Effector CD8-positive, alpha-beta T cell (primary cell): ENCODE measurements around the gene IFFO2.
A peak's percentile ranks its signal among the peaks of the same experiment; 100 is the strongest.

Experiments
- DNase-seq: peaks from one replicate; lab custom pipeline; 2025; lab: John Stamatoyannopoulos, UW

IFFO2 gene

GRCh38 chr1:18972531-18972930, 16.1 kb upstream of the IFFO2 start:
- DNase-seq: no peak

DNA sequence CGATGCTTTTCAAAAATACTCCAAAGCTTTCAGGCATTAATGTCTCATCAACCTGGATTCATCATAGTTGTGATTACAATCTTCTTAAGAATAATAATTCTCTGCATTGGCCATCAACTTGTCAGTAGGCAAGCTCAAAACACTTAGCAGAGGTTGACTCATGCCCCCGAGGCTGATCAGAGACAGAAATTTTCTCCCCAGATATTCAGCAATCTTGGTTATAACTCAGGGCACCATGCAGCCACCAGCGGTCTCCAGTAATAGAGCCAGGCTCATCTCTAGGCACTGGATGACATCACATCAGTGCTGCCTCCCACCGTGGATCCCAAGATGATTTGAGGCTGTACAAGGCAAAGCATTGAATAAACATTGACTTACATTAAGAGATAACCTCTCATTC, 14.3 kb upstream of the IFFO2 start:
- DNase-seq: no peak

GRCh38 chr1:18970358-18970757, 13.9 kb upstream of the IFFO2 start:
- no peak for DNase-seq

GRCh38 chr1:18967066-18967690, 10.7 kb upstream of the IFFO2 start:
- DNase-seq: no peak

- DNase-seq: no peak
Measured at GRCh38 chr1:18965206-18966173, 9.0 kb upstream of the IFFO2 start.

DNA sequence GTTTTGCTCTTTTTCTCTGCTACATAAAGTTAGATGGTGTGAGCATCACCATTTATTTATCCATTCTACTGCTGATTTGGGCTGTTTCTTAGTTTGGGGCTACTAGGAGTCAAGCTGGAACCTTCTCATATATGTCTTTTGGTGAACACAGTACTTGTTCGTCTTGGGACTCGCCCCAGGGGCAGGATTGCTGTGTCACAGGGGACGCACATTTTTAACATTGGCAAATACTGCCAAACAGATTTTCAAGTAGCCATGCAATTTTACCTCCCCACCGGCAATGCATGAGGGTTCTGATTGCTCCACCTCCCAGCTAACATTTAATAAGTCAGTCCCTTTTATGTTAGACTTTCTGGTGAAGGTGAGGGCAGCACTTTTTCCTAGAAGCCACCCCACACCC, 7.5 kb upstream of the IFFO2 start:
- DNase-seq: no peak

DNA sequence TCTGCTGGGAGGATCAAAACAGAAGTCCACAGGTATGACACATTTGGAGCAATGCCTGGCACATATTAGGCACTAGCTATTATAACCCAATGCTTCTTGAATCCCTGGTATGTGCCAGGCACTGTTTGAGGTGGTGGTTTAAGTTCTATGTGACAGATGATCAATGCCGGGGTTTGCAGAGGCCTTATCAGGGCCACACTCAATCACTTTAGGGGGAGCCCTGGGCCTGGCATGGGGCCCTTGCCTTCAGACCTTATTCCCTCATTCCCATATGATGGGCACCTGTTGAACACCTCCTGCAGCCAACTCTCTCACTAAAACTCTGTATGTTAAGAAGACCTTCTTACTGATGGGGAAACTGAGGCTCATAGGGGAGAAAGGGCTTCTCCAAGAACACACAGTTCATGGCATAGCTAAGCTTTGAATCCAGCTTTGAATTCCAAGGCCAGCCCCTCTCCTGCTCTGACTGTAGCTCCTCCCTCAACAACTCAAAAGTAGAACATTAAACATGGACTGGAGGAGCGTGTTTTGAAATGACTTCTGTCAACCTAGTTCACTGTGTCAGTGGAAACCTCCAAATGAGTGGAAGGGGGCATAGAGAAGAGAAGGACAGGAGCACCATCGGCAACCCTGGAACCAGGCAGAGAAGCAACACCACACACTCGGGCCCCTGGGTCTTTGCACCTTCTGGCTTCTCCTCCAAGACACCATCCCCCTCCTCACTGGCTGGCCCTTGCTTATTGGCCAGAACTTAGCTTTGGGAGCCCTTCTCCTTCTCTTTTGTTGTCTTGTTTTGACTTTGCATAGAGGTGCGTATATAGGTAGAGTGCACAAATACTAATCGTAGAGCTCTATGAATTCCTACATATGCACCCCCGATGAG, 6.6 kb upstream of the IFFO2 start:
- DNase-seq: no peak

DNA sequence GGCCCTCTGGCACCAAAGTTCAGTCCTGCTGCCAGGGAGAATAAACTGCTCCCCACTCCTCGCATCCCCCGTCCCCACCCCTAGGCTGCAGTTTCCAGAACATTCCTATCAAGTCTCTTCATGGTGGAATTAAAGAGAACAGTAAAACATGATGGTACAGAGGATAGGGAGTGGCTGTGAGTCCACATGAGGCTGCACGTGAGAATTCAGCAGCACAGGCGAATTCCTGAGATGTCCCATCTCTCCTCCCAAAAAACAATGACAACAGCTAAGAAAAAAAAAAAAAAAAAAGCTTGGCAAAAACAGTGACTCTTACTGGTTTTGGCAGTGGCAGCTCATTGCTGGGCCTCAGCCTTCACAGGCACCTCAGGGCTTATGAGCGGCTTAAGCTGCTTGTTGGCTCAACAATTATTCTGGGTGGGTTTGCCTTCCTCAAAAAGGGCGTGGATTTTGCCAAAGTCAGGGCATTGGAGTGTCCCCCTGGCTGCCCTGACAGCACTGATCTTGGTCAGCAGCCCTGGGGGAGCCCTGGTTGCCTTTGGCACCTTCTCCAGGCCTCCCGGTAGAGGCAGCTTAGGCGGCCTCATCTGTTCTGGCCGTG, 5.7 kb upstream of the IFFO2 start:
- DNase-seq: no peak

GRCh38 chr1:18960821-18961220, 4.3 kb upstream of the IFFO2 start:
- DNase-seq: no peak

GRCh38 chr1:18960409-18960808, 3.9 kb upstream of the IFFO2 start:
- no peak for DNase-seq

DNA sequence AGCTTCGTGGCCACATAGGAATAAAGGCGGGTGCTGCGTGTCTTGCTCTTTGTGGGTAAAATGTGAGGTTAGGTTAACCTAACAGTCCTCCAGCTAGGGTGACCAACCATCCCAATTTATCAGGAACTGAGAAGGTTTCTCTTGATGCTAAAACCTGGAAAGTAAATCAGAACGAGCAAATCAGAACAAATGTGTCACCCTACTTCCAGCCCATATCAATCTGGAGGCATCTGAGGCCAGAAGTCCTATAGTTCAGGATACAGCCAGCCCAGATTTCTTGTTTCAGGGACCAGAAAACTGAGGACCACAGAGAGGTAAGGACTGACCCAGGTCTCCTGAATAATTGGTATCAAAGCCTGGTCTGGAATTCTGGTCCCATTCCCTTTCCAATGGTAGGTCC, 3.1 kb upstream of the IFFO2 start:
- no peak for DNase-seq

DNA sequence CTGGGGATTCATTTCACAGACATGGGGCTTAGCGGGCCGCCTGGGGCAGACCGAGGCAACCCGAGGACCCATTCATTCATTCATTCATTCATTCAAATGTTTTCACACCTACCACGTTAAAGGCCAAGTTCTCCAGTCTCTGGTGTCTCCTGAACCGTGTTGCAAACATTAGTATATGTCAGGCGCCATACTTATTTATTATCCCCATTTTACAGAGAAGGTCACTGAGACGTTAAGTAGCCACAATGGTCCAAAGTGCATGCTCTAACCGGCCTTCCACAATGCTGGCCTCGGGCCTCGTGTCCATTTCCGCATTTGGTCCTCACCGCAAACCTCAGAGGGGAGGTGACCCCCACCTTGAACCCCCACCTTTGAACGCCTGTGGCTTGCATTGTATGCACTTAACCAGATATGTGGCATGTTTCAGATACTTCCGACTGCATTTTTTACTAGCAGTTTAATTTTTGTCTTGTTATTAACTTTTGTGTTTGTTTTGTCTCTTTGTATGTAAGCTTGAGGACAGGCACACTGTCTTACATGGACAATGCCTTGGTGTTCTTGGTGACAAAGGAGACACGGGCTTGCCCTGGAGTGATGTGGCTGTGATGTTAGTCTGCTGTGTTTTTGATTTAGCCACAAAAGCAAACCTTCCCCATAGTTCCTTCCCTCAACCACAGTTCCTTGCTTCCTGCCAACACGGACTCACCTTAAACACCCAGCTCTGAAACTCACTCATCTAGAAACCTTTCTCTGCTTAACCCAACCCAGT, 1.2 kb upstream of the IFFO2 start:
- DNase-seq: no peak

- no peak for DNase-seq
Measured at GRCh38 chr1:18957136-18957521, 653 bp upstream of the IFFO2 start.

GRCh38 chr1:18955441-18956192, 859 bp downstream of the IFFO2 start:
- peak; percentile 25 for DNase-seq

- no peak for DNase-seq
Measured at GRCh38 chr1:18955131-18955440, 1.4 kb downstream of the IFFO2 start.

DNA sequence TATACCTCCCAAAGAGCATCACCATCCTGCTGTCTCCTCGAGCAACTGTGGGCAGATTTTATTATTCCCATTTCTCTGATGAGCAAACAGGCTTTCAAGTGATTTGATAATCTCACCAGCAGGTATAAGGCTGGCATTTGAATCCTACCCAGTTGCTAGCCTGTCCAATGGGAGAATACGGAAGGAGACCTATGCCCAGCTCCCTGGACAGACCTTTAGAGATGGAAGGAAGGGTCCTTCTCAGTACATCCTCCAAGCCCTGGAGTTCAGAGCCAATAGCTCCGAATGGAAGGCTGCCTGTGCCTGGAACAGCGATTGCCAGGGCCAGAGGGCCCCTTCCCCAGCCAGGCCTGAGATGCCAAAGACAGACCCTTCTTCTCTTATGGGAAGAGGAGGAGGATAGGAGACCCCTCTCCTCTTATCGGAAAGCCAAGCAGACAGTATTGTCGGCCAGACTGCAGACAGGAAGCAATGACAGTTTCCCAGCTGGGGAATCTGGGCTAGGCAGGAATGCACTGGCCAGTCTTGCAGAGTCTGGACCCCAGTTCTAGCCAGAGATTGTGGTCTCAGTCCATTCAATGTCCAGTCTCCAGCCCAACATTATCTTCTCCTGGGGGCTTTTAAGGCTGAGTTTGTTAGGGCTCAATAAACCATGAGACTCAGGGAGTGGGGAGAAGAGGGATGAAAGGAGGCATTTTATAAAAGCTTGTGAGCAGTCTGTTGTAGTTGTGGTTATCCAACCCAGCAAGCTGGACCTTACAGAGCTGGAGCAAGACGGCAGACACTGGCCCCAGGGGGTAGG, 2.0 kb downstream of the IFFO2 start:
- no peak for DNase-seq

DNA sequence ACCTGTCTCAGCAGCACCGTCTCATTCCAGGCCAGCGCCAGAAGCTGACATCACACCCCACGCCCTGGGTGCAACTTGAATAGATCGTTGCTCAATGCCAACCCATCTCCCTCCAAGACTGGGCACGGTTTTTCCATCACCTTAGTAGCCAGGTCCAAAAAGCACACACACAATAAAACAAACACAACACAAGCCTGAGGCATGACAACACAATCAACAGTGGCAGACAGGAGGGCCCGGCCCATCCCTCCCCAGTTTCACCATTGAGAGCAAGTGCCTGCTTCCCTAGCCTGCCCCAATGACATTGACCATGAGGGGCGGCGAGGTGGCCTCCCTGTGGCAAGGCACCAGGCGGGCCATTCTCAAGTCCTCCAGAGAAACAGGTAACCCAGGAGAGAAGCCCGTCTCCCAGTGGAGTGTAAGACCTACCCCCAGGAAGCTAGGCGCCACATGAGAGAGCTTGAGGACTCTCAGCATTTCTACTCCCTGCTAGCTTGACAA, 2.7 kb downstream of the IFFO2 start:
- no peak for DNase-seq

- DNase-seq: peak; percentile 45
Measured at GRCh38 chr1:18951818-18952391, 4.6 kb downstream of the IFFO2 start.

DNA sequence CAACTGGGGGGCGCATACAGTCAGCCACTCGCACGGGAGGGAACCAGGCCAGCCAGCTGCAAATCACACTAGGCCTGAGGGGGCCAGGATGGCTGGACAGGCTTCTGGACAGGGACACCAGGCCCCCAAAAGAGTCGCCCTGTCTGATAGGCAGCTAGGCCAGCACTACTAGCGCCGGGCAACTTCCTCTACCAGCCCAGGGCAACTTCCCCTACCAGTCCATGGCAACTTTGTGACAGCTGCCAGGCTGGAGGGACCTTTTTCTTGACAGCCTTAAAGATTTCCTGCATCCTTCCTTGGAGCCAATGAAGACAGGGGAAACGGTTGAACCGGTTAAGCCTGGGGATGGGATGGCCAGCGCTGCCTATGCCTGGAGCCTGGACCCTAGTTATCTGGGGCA, 5.1 kb downstream of the IFFO2 start:
- no peak for DNase-seq
